ENCODE results near the gene PREX1. TPM values are rescaled to one million over a fixed set of nuclear protein-coding genes. Genes with fewer than 3 reads are reported as not detected.

The PREX1 gene
- total RNA-seq, 1 experiment from 2014 or later = 3.3 TPM

DNA sequence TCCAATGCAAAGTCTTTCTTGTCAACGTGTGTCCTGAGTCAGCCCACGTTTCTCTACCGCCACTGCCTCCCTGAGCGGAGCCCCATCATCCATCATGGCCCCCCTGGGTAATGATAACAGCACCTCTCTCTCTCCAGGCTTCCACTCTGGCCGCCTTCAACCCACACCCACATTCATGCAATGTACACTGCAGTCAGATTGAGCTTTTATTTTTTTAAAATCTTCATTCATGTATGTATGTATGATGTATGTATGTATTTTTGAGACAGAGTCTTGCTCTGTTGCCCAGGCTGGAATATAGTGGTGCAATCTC lies 245.2 kb downstream of the PREX1 start:
- Histone ChIP-seq H3K4me3 (no peak overlapping the region), H3K9me2 (ENCODE audit: insufficient read depth) (no peaks in the 10 kb centered on the region), H2AFZ (no peak overlapping the region), H3K4me2 (no peak overlapping the region), H3K27ac (no peak overlapping the region), H3K36me3 (ENCODE audit: low read depth) (no peaks in the 10 kb centered on the region), H3K9me3 (ENCODE audit: insufficient read depth, low read depth) (no peaks in the 10 kb centered on the region), H3K27me3 (ENCODE audit: insufficient read depth, low read depth) (no peaks in the 10 kb centered on the region), H3F3A (ENCODE audit: insufficient read depth, low read depth) (no peaks in the 10 kb centered on the region), H4K20me1 (ENCODE audit: insufficient read depth) (no peaks in the 10 kb centered on the region), H3K4me1 (replicated peaks; ENCODE audit: insufficient read depth) (peaks cover 5% of the 10 kb centered on the region; the same call in 1 of the 2 replicates), H3K79me2 (ENCODE audit: low read depth) (no peaks in the 10 kb centered on the region)
- ChIA-PET POLR2A (ENCODE audit: unreplicated experiment) (interaction anchor here (0.7 kb wide), 1 partner anchor 12 kb away, joined by 3 read pairs; no protein-coding TSS in a partner anchor), CTCF (interaction anchor here (0.7 kb wide), 1 partner anchor 38 kb away, joined by 3 read pairs; no protein-coding TSS in a partner anchor)
- TF ChIP-seq CTCF (conservative IDR thresholded peaks at IDR 0.05) = no peak
- no peak for TF ChIP-seq EZH2 (IDR thresholded peaks at IDR 0.05; ENCODE audit: low read depth)
- no peak for DNase-seq
- no TSS peak for BruUV-seq (replicated peaks)
- intact Hi-C loops (cut with micrococcal nuclease; ENCODE audit: unreplicated experiment) = no loop called here

DNA sequence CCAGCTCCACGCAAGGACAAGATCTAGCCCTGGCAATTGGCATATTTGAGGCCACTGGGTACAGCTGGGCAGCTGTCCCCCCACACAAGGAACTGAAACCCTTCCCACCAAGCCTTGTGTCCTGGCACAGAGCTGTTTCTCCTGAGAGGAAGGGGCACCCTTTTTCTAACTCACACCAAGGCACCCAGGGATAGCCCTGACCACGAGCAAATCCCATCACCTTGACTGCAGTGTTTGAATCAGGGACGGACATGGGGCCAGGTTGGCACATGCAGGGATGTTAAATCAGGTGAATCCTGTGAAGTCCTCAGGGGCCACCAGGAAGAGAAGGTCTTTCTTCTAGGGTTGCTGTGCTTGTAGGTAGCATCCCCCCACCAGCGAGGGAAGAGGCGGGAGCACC lies 246.6 kb downstream of the PREX1 start:
- no peak for DNase-seq
- ChIA-PET CTCF (no interaction called here), POLR2A (ENCODE audit: unreplicated experiment) (interaction anchor here (0.6 kb wide), 1 partner anchor 237 kb away, joined by 10 read pairs; no protein-coding TSS in a partner anchor)
- Histone ChIP-seq H3K4me1 (replicated peaks; ENCODE audit: insufficient read depth) (no peaks in the 10 kb centered on the region), H3K36me3 (ENCODE audit: low read depth) (no peaks in the 10 kb centered on the region), H3K4me3 (no peak overlapping the region), H3K27me3 (ENCODE audit: insufficient read depth, low read depth) (no peaks in the 10 kb centered on the region), H3K27ac (no peak overlapping the region), H3K79me2 (ENCODE audit: low read depth) (no peaks in the 10 kb centered on the region), H3K9me3 (ENCODE audit: insufficient read depth, low read depth) (no peaks in the 10 kb centered on the region), H3K9me2 (ENCODE audit: insufficient read depth) (no peaks in the 10 kb centered on the region), H3F3A (ENCODE audit: insufficient read depth, low read depth) (no peaks in the 10 kb centered on the region), H4K20me1 (ENCODE audit: insufficient read depth) (no peaks in the 10 kb centered on the region), H2AFZ (no peak overlapping the region), H3K4me2 (no peak overlapping the region)
- BruUV-seq (replicated peaks) = no TSS peak
- intact Hi-C loops (cut with micrococcal nuclease; ENCODE audit: unreplicated experiment) = no loop called here
- TF ChIP-seq EZH2 (IDR thresholded peaks at IDR 0.05; ENCODE audit: low read depth) = no peak
- TF ChIP-seq CTCF (conservative IDR thresholded peaks at IDR 0.05) = no peak

- BruUV-seq (replicated peaks) = no TSS peak
- CTCF ChIA-PET = no interaction called here
- no peak overlapping the region for H3K4me3 ChIP-seq
Observed at GRCh38 chr20:48578397-48579098, 249.3 kb downstream of the PREX1 start.

More at GRCh38 chr20:48578397-48579098, 249.3 kb downstream of the PREX1 start:
- H3K9me2 ChIP-seq (ENCODE audit: insufficient read depth) = no peaks in the 10 kb centered on the region
- no peak overlapping the region for H2AFZ ChIP-seq
- no peaks in the 10 kb centered on the region for H3K36me3 ChIP-seq (ENCODE audit: low read depth)
- H3F3A ChIP-seq (ENCODE audit: insufficient read depth, low read depth) = no peaks in the 10 kb centered on the region
- intact Hi-C loops (cut with micrococcal nuclease; ENCODE audit: unreplicated experiment) = no loop called here
- no peaks in the 10 kb centered on the region for H3K27me3 ChIP-seq (ENCODE audit: insufficient read depth, low read depth)
- no peaks in the 10 kb centered on the region for H3K79me2 ChIP-seq (ENCODE audit: low read depth)
- no peaks in the 10 kb centered on the region for H3K9me3 ChIP-seq (ENCODE audit: insufficient read depth, low read depth)
- no peaks in the 10 kb centered on the region for H3K4me1 ChIP-seq (replicated peaks; ENCODE audit: insufficient read depth)
- no peak overlapping the region for H3K4me2 ChIP-seq
- H3K27ac ChIP-seq = no peak overlapping the region
- no peaks in the 10 kb centered on the region for H4K20me1 ChIP-seq (ENCODE audit: insufficient read depth)
- POLR2A ChIA-PET (ENCODE audit: unreplicated experiment) = interaction anchor here (0.8 kb wide), 1 partner anchor 95 kb away, joined by 5 read pairs; no protein-coding TSS in a partner anchor
- peak in 1 of 2 experiments; percentile 52 for DNase-seq
- TF ChIP-seq EZH2 (IDR thresholded peaks at IDR 0.05; ENCODE audit: low read depth) (no peak), CTCF (conservative IDR thresholded peaks at IDR 0.05) (peak; percentile 55)

All from PC-9 (cell line).